CD4-positive, alpha-beta T cell treated with Interleukin-15 for 1 hour (primary cell): ENCODE data around the gene HHIPL1.

ENCODE experiments used
- DNase-seq: peaks from one replicate; pipeline ENCODE4 v3.0.0-alpha.2; 2020

Gene HHIPL1

DNA sequence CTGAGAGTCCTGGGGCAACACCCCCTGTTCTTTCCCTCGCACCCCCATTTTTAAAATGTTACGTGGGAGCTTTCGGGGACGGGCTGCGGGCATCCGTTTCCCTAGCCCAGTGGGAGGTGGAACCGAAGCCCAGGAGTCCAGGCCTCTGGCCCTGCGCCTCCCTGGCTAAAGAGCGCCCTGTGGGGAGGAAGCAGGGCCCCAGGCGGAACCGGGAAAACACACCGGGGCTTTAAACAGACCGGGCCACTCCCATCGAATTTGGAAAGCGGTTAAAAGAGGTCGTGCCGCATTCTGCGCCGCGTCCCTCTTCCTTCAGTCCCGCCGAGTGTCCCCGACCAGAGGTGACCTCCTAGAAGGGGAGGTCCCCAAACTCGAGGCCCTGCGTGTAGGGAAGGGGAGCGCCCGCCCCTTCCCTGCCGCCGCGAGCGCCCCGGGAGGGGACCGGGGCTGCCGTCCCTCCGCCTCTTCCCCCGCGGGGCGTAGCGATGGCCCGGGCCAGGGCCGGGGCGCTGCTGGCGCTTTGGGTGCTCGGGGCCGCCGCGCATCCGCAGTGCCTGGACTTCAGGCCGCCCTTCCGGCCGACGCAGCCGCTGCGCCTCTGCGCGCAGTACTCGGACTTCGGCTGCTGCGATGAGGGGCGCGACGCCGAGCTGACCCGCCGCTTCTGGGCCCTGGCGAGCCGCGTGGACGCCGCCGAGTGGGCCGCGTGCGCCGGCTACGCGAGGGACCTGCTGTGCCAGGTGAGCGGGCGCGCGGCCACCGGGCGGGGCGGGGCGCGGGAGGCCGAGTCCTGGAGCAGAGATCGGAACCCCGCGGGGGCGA is at the start of gene HHIPL1:
Gene HHIPL1, plus strand, starts transcription at position 407 of the 822 bp plus-strand sequence. Its CDS starts 79 bp downstream, at position 486.
- DNase-seq, result no peak

DNA sequence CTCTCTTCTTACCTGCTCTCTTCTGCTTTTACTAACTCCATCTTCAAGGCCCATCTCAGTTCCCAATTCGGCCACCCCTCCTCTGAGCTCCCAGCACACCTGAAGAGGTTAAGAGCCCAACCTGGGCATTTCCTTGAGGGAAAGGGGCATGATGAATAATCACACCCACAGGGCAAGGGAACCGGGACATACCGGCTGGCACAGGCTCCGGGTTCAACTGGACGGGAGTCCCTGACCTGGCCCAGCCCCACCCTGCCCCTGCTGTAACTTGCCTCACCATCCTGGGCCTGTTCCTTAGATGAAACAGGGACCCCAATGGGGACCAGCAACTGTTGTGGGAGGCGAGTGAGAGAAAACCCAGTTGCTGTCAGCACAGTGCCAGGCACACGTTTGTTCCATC is 49.4 kb upstream of the HHIPL1 start:
- no peak for DNase-seq

DNA sequence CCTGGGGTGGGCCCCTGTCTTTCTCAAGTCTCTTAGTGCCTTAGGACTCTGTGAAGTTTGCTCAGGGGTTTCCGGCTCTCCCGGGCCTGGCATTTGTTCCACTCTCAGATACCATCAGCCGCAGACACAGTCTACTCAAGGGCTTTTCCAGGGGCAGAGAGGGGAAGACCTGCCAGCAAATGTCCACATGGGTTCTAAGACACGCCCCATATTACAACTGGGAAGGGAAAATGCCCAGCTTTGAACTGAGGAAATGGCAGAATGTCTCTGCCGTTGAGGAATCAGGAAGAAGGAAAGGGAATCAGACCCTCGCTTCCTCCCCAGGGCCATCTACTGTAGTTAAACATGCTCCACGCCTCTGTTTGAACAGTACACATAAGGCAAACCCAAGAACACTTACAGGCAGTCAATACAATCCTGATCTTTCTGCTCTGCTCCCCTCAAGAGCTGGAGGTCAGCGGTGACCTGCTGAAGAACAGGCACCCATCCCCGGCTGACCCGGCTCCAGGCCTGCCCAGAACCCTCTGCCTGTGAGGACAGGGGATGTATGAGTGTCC is 48.8 kb upstream of the HHIPL1 start:
- DNase-seq, result no peak

DNA sequence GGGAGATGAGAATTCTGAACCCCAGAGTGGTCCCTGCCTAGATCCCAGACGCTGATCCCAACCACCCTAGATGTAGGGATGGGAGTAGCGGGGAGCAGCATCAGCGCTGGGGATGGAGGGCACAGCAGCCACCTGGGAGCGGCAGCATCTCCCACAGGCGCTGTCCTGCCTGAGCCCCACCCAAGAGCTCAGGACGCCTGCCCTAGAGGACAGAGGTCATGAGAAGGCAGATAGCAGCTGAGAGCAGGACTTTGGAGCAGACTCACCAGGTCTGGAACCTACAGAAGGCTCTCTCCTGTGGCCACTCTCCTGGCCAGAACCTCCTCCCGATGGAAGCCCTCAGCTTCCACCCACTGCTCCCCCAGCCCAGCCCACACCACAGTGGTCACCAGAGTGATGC is 48.2 kb upstream of the HHIPL1 start:
- DNase-seq, result no peak

DNA sequence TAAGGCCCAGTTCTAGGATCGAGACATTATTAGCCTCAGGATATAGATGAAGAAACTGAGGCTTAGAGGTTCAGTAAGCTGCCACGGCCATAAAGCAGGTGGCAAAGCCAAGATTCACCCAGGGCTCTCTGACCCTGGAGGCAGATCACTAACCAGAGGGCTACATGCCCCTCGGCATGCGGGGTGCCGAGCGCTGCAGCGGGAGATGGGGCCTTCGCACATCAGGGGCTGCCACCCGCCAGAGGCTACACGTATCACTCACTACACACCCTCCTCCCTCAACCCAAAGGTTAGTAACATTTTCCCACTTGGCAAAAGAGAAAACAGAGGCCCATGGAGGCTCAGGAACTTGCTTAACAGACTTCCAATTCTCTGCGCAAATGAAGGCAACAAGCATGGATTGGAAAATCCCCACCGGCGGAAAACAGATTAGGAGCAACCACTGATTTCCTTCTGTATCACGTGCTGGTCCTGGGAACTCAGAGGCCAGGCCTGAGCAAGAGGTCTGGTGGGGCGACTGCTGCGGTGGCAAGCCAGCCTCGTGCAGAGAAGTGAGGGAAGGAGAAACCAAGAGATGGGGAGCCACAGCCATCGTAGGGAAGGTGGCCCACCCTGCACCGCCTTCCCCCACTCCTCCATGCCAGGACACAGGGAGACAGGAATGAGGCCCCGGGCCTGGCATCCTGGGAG is 46.9 kb upstream of the HHIPL1 start:
- no peak for DNase-seq

DNA sequence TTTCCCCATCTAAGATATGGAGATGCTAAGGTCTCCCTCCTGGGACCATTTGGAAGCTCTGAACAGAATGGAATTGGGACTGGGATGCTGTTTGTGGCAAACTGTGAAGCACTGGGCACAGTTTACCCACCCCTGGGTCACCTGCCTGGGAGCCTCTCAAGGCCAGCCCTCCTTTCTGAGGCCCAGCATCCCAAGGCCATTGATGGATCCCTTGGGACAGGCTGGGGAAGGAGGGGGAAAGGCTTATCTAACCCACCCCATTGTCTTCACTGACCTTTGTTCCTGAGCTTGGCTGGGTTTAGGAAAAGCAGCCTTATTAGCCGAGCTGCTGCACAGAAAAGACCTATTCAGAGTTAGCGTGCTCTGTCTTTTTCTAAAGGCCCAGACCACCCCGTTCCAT is 46.2 kb upstream of the HHIPL1 start:
- no peak for DNase-seq

DNA sequence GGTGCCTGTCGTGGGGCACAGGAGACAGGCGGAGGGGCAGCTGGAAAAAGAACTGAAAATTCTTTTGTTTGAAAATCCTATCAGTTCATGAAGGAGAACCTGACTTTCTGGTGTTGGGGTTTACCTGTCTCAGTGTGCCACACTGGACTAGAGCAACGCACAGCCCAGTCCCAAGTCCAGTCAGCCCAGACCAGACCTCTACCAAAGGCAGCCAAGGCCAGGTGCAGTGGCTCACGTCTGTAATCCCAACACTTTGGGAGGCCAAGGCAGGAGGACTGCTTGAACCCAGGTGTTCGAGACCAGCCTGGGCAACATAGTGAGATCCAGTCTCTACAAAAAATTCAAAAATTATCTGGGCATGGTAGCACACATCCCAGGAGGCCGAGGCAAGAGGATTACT is 45.5 kb upstream of the HHIPL1 start:
- DNase-seq, result no peak

DNA sequence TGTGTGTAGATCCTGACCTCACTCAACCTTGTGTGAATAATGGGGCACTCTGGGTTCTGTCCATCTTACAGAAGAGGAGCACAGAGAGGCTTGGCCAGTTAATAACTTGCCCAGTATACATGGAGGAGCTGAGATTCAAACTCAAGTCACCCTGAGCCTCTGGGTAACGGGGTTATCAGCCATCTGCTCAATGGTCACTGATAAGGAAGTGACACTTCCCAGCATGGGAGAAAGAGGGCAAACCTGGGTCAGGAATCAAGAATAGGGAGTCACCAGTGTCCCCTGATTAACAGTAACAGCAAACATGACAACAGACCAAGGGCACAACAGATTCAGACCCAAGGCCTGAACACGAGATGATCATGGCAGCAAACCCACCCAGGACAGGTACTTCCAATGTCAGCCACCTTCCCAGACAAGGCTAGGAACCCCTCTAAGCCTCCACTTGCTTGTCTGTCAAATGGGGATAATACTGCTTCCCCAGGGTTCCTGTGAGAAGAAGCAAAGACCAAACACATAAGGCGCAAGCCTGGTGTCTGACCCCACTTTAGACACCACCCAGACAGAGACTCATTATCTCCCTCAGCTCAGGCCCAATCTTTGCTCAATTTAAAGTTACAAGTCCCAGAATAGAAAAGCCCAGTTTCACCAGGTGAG is 44.6 kb upstream of the HHIPL1 start:
- DNase-seq, result no peak

DNA sequence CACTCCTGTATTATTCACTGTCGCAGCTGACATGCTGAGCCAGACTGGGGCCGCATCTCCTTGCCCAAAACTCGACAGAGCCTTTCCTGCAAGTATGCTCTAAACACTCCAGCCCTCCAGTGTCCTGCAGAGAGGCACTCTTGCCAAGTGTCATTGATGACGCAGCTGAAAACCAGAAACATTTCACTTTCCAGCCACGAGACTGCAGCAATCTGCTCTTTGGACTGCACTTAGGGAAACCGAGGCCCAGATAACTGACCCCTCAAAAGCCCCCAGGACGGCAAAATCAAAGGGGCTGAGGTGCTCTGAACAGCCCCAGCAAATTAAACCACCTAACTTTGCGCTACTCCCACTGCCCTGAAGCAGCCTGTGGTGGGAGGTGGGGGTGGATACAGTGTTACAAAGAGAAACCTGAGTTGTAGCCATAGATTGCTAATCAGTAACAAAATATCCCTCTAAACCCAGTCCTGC is 43.5 kb upstream of the HHIPL1 start:
- no peak for DNase-seq

DNA sequence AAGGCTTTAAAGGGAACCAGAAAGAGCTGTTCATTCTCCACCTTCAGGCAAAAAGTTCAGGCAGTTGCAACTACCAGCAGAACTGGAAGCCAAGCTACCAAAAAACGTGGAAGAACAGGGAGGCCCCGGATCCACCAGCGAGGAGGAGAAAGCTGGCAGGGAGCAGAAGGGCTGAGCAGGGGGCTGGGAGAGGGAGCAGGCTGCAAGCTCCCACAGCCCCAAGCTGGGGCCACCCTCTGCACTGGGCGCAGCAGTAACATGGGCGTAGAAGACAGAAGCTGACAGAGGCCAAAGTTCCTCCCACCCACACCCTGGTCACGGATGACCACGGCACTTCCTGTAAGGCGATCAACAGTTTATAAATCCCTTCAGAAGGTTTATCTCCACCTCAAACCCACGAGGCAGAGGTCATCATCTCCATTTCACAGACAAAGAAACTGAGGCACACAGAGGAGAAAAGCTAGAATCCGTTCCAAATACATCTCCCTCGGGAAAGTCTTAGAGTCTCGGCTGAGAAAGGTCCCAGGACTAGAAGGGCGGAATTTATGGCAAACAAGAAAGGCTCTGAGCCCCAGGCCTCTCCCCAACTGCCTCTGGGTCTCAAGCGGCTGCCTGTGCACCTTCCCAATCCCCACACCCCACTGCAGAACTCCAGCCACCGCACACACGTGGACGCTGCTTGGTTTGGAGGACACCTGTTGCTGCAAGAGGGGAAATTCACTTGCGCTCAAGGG is 42.7 kb upstream of the HHIPL1 start:
- no peak for DNase-seq

DNA sequence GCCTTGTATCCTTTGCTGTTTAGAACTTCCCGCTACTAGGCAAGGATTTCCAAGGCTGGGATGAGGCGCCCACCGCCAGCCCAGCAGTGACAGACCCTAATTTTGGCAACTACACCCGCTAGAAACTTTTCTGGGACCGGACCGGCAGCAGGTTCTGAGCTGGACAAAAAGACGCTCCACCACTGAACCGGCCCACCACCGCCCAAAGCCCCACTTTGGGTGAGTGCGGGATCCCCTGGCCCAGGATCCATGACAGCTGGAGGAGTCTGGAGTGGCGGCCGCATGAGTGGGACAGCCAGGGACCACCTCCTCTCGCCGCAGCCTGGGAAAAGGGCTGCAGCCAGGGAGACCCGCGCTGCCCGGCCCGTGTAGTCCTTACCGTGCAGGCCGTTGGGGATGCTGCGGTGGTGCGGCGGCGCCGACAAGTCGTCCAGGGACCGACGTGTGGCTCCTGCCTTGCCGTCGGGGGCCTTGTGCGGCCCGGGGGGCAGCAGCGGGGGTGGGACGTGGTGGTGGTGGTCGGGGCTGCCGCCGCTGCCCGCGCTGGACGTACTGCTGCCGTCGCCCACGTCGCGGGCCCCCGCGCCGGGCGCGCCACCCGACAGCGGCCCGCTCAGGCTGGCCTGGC is 42.0 kb upstream of the HHIPL1 start:
- DNase-seq, result no peak

DNA sequence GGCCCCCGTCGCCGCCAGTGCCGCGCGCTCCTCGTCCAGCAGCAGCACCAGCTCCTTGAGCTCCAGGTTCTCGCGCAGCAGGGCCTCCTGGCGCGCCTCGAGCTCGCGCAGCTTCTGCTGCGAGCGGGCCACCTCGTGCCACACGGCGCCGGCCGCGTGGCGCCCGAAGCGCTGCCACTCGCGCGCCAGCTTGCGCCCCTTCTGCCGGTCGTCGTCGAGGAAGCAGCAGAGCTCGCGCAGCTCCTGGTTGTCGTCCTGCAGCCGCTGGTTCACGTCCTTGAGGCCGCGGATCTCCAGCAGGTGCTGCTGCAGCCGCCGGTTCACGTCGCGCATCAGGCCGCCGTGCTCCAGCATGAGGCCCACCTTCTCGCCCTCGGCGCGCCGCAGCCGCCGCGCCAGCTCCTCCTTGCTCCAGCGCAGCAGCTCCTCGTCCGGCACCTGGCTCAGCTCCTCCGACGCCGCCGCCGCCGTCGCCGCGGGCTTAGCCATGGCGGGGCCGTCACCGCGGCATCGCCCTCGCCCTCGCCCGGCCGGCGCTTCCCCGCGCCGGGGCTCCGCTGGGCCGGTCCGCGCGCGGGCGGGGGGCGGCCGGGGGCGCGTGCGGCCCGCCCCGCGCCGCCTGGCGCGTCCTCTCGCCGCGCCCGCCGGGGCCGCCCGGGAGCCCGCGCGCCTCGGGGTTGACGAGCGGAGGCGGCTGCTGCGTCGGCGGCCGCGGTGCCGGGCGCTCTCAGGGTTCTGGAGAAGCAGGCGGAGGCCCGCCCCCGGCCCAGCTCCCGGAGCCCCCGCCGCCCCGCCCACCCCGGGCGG is 41.3 kb upstream of the HHIPL1 start, which contains the start of gene CCDC85C:
Gene CCDC85C, minus strand, starts transcription at position 737 of the 807 bp plus-strand sequence. Its CDS starts 248 bp downstream, at position 489.
- peak; percentile 47 for DNase-seq

DNA sequence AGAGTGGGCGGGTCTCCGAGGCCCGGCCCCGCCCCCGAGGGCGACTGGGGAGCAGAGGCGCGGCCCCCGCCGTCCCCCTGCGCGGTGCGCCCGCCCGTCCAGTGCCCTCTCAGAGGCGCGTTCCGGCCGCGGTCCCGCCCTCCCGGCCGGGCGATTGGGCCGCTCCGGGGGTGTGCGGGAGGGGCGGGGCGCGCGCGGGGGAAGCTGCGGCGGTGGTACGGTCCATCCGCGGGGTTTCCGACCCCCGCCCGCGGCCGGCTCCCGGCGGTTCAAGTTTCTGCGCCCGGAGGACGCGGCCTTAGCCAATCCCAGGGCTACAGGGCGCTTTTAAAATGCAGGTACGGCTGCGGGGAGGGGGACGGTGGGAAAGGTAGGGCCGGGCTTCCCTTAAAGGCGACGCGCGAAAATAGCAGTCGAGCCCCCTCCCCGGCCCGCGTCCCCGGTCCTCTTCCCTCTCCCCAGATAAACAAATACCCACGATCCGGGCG is 40.6 kb upstream of the HHIPL1 start:
- peak; percentile 95 for DNase-seq

DNA sequence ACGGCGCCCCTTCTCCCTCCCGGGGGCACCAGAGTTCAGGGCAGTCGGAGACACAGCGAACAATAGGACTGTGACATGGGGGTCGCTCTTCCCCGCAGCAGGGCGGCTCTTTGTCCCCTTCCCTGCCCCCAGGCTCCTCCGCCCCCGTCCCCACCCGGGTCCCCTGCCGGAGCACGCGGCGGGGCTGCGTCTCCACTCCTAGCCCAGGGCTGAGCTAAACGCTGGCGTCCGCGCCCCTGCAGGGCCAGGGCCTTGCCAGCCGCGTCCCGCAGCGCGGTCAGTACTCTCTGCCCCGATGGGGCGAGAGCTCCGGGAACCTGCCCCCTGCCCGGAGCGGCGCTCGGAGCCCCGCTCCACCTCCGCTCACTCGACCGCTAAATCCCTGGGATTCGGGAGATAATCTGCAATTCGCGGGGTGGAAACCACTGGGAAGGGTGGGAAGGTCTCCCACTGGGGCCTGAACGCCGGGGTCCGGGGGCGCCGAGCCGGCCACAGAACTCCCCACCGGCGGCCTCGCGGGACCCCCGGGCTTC is 40.1 kb upstream of the HHIPL1 start:
- no peak for DNase-seq

DNA sequence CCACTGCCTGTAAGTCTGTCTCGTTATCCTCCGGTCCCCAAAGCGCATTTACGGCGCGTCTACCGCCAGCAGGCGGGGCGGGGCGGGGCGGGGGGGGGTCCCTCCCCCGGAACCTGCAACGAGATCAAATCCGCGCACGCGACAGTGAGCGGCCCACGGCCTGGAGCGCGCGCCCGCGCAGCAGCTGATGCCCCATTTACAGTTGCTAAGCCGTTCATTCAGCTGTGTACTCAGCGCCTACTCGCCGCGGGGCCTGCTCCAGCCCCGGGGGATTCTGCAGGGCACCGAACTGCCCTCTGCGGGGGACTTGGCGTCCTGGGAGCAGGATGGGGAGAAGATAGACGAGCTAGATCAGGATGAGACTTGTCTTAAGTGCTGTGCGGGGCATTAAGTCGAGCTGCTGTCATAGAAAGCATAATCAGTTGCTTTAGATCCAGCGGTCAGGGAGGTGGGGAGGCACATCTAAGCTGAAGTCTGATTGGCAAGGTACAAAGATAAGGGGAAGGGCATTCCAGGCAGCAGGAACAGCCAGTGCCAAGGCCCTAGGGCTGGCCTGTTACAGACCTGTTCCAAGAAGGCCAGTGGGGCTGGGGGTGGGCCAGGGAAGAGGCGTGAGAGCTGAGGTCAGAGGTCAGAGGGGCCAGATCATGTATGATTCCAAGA is 39.5 kb upstream of the HHIPL1 start:
- peak; percentile 85 for DNase-seq

DNA sequence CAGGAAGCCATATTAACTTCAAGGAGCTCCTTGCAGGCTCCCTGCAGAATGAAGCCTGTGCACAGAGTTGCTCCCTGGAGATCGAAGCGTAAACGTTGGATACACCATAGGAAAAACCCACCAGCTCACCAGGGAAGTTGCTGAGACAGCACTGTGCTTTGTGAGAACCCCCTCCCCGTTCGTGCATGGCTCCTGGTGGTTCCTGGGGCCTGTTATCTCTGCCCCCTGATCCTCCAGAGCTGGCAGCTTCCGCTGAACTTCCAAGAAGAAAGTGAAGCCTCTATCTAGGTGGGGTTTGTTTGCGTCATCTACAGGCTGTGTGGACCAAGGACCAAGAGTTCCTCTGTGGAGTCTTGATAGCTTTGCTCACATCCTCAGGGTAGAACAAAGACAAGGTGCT is 38.6 kb upstream of the HHIPL1 start:
- DNase-seq, result no peak

DNA sequence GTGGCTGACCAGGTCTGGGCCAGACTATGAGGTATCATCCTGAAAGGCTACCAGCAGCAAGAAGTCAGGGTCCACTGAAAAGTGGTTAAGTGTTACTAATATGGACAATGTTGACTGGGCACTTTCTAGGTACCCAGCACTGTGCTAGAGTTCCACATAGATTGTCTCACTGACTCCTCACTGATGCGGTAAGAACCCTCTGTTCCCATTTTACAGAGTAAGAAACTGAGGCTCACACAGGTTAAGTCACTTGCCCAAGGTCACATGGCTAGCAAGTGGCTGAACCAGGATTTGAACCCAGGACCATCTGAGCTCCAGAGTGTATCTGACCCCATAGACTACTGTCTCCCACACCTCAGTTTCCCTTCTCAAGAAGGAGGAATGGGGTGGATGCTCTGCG is 36.3 kb upstream of the HHIPL1 start:
- no peak for DNase-seq

DNA sequence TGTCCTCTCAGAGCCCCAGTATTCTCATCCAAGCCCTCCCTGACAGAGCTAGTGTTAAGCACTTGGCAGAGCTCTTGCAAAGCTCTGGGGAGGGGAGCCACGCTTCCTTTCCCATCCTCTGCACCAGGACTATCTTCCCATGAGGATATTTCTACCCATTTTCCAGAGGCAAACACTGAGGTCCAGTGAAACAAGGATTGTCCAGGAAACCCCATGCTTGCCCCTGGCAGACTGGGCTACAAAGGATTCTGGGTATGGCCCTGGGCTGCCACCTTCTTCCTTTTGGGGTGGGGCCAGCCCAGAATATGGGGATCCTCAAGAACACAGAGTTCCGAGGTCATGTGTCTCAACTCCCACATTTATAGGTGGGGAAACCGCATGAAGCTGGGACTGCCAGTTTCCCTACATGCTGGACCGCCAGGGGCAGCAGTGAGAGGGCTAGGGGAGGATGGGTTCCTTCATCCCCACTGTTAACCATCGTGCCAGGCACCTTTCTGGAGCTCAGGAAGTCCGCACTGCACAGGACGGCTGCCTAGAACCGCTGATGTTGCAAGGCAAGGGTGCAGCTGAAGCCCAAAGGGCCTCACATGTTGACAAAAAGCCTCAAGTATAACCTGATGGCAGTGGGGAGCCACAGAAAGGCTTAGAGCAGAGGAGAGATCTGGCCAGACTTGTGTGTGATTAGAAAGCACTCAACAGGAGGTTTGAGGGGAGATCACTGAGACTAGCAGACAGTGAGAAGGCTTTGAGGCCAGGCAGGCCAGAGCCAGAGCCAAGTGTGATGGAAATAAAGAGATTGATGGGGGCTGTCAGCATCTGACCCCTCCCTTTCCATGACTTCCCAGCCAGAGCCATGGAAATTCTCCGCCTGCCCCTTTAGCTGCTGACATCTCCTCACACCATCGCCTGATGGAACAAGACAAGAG is 35.4 kb upstream of the HHIPL1 start:
- DNase-seq, result no peak

DNA sequence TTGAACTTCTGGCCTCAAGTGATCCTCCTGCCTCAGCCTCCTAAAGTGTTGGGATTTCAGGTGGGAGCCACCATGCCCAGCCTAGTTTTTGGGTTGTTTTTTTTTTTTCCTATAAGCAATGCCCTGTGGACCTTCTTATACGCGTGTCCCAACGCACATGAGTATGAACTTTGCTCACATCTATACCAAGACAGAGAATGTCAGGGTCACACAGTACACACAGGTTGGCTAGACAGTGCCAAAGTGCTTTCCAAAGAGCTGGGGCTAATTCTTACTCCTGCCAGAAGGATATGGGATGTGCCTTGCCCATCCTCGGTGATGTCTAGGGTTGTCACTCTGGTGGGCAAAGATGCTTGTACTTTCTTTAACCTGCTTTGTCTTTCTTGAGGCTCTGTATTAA is 33.3 kb upstream of the HHIPL1 start:
- no peak for DNase-seq
